ENCODE results near the gene FSIP1. TPM values are rescaled to one million over a fixed set of nuclear protein-coding genes. Genes with fewer than 3 reads are reported as not detected.

FSIP1 gene
- total RNA-seq, 1 experiment from 2014 or later = 3.2 TPM

- H3K9me3 Mint-ChIP-seq (ENCODE audit: unreplicated experiment) = no peaks in the 10 kb centered on the region
- H3K27me3 Mint-ChIP-seq (ENCODE audit: insufficient read depth, unreplicated experiment) = no peaks in the 10 kb centered on the region
- intact Hi-C loops (cut with micrococcal nuclease) = no loop called here
- ChIA-PET CTCF (interaction anchor here (0.7 kb wide), 1 partner anchor 645 kb away, joined by 3 read pairs; no protein-coding TSS in a partner anchor), POLR2A (interaction anchor here (0.6 kb wide), 1 partner anchor 320 kb away, joined by 3 read pairs; no protein-coding TSS in a partner anchor)
- no peak for DNase-seq (ENCODE audit: unreplicated experiment)
- no TSS peak for BruUV-seq (replicated peaks)
- peaks cover 14% of the 10 kb centered on the region for H3K4me1 Mint-ChIP-seq (ENCODE audit: insufficient read depth, unreplicated experiment)
- no peak overlapping the region for H3K27ac Mint-ChIP-seq (ENCODE audit: low read depth, unreplicated experiment)
- no peaks in the 10 kb centered on the region for H3K36me3 Mint-ChIP-seq (ENCODE audit: insufficient read depth, unreplicated experiment)
- TF ChIP-seq CTCF (IDR thresholded peaks at IDR 0.05; ENCODE audit: unreplicated experiment) = no peak
- H3K4me3 Mint-ChIP-seq (ENCODE audit: unreplicated experiment) = no peak overlapping the region
Observed at GRCh38 chr15:39643727-39644126, 138.9 kb downstream of the FSIP1 start.

- POLR2A ChIA-PET = interaction anchor here (0.7 to 2.4 kb wide), 8 partner anchors 12 to 141 kb away, joined by 3 to 16 read pairs (median 3); partner anchors contain the start of gene FSIP1
- H3K9me3 Mint-ChIP-seq (ENCODE audit: unreplicated experiment) = no peaks in the 10 kb centered on the region
- no peaks in the 10 kb centered on the region for H3K36me3 Mint-ChIP-seq (ENCODE audit: insufficient read depth, unreplicated experiment)
- H3K27me3 Mint-ChIP-seq (ENCODE audit: insufficient read depth, unreplicated experiment) = no peaks in the 10 kb centered on the region
- H3K4me3 Mint-ChIP-seq (ENCODE audit: unreplicated experiment) = peak overlapping the region; percentile 50
- peak; percentile 42 for DNase-seq (ENCODE audit: unreplicated experiment)
- CTCF ChIA-PET = interaction anchor here (0.5 to 1.6 kb wide), 5 partner anchors 17 to 97 kb away, joined by 3 to 6 read pairs (median 4); no protein-coding TSS in a partner anchor
- H3K4me1 Mint-ChIP-seq (ENCODE audit: insufficient read depth, unreplicated experiment) = peaks cover 14% of the 10 kb centered on the region
- no peak for TF ChIP-seq CTCF (IDR thresholded peaks at IDR 0.05; ENCODE audit: unreplicated experiment)
- no TSS peak for BruUV-seq (replicated peaks)
- peak overlapping the region; percentile 46 for H3K27ac Mint-ChIP-seq (ENCODE audit: low read depth, unreplicated experiment)
- intact Hi-C loops (cut with micrococcal nuclease) = no loop called here
Observed at GRCh38 chr15:39642011-39642640, 140.5 kb downstream of the FSIP1 start.

GRCh38 chr15:39641191-39641889 lies 141.3 kb downstream of the FSIP1 start:
- BruUV-seq (replicated peaks) = TSS peak; percentile 58
- peak overlapping the region; percentile 46 for H3K27ac Mint-ChIP-seq (ENCODE audit: low read depth, unreplicated experiment)
- TF ChIP-seq CTCF (IDR thresholded peaks at IDR 0.05; ENCODE audit: unreplicated experiment) = no peak
- no peaks in the 10 kb centered on the region for H3K36me3 Mint-ChIP-seq (ENCODE audit: insufficient read depth, unreplicated experiment)
- ChIA-PET POLR2A (interaction anchor here (0.7 to 2.4 kb wide), 11 partner anchors 11 to 464 kb away, joined by 3 to 16 read pairs (median 4); partner anchors contain the start of genes FSIP1 and THBS1), CTCF (interaction anchor here (0.5 to 1.6 kb wide), 7 partner anchors 11 to 198 kb away, joined by 3 to 6 read pairs (median 4); no protein-coding TSS in a partner anchor)
- no peaks in the 10 kb centered on the region for H3K9me3 Mint-ChIP-seq (ENCODE audit: unreplicated experiment)
- peak; percentile 85 for DNase-seq (ENCODE audit: unreplicated experiment)
- peaks cover 14% of the 10 kb centered on the region for H3K4me1 Mint-ChIP-seq (ENCODE audit: insufficient read depth, unreplicated experiment)
- no peaks in the 10 kb centered on the region for H3K27me3 Mint-ChIP-seq (ENCODE audit: insufficient read depth, unreplicated experiment)
- intact Hi-C loops (cut with micrococcal nuclease) = no loop called here
- H3K4me3 Mint-ChIP-seq (ENCODE audit: unreplicated experiment) = peak overlapping the region; percentile 50

- Mint-ChIP-seq H3K27ac (ENCODE audit: low read depth, unreplicated experiment) (peak overlapping the region; percentile 46), H3K36me3 (ENCODE audit: insufficient read depth, unreplicated experiment) (no peaks in the 10 kb centered on the region), H3K4me1 (ENCODE audit: insufficient read depth, unreplicated experiment) (peaks cover 14% of the 10 kb centered on the region), H3K4me3 (ENCODE audit: unreplicated experiment) (no peak overlapping the region), H3K27me3 (ENCODE audit: insufficient read depth, unreplicated experiment) (no peaks in the 10 kb centered on the region), H3K9me3 (ENCODE audit: unreplicated experiment) (no peaks in the 10 kb centered on the region)
- CTCF ChIA-PET = interaction anchor here (0.7 to 1.6 kb wide), 4 partner anchors 10 to 198 kb away, joined by 3 to 6 read pairs (median 4); no protein-coding TSS in a partner anchor
- no peak for TF ChIP-seq CTCF (IDR thresholded peaks at IDR 0.05; ENCODE audit: unreplicated experiment)
- POLR2A ChIA-PET = interaction anchor here (0.8 to 2.4 kb wide), 8 partner anchors 11 to 463 kb away, joined by 3 to 16 read pairs (median 4); partner anchors contain the start of gene THBS1
- intact Hi-C loops (cut with micrococcal nuclease) = no loop called here
- peak; percentile 71 for DNase-seq (ENCODE audit: unreplicated experiment)
- no TSS peak for BruUV-seq (replicated peaks)
Observed at GRCh38 chr15:39640665-39641064, 142.0 kb downstream of the FSIP1 start.
